Measurements from ENCODE around the gene JUNB. TPM values are rescaled to one million over a fixed set of nuclear protein-coding genes. Genes with fewer than 3 reads are reported as not detected.

JUNB gene
- total RNA-seq, 1 donor from 2014 or later = 101 TPM

GRCh38 chr19:12838886-12839756 is 47.8 kb downstream of the JUNB start:
- H3K27me3 Mint-ChIP-seq (ENCODE audit: low read depth, unreplicated experiment) = peaks cover 26% of the 10 kb centered on the region
- no peak for FAIRE-seq
- peak overlapping the region; percentile 73 for H3K4me2 ChIP-seq (ENCODE audit: low read length)

GRCh38 chr19:12840091-12841079 is 49.1 kb downstream of the JUNB start:
- Histone ChIP-seq H3K27ac (ENCODE audit: low read depth, low read length) (no peak overlapping the region), H3K4me2 (ENCODE audit: low read length) (peak overlapping the region; percentile 80), H3K27me3 (ENCODE audit: insufficient read depth, low read length) (peaks cover 40% of the 10 kb centered on the region), H2AFZ (ENCODE audit: low read depth, low read length) (peak overlapping the region; percentile 62), H3K9me3 (ENCODE audit: insufficient read depth, low read depth, low read length) (peaks cover 5% of the 10 kb centered on the region), H3K9ac (ENCODE audit: low read length) (no peak overlapping the region), H4K20me1 (ENCODE audit: insufficient read depth, low read length) (no peaks in the 10 kb centered on the region), H3K4me1 (ENCODE audit: insufficient read depth, low read length) (peaks cover 4% of the 10 kb centered on the region), H3K4me3 (ENCODE audit: insufficient read depth, low read depth, low read length) (peak overlapping the region; percentile 40), H3K79me2 (ENCODE audit: insufficient read depth, low read length) (no peaks in the 10 kb centered on the region), H3K36me3 (ENCODE audit: insufficient read depth, low read length) (no peaks in the 10 kb centered on the region)
- no peaks in the 10 kb centered on the region for H3K36me3 Mint-ChIP-seq (ENCODE audit: low read depth, unreplicated experiment)
- FAIRE-seq (no peak), DNase-seq (ENCODE audit: low read depth) (no peak)
- peak overlapping the region; percentile 28 for H3K27ac Mint-ChIP-seq (ENCODE audit: unreplicated experiment)
- H3K27me3 Mint-ChIP-seq (ENCODE audit: low read depth, unreplicated experiment) = peaks cover 18% of the 10 kb centered on the region
- H3K9me3 Mint-ChIP-seq (ENCODE audit: unreplicated experiment) = no peaks in the 10 kb centered on the region
- TF ChIP-seq CTCF (IDR thresholded peaks at IDR 0.05; ENCODE audit: insufficient read depth, low read depth, low read length) (no peak), EZH2 (IDR thresholded peaks at IDR 0.05; ENCODE audit: insufficient read depth, low read length) (no peak)
- peak overlapping the region; percentile 78 for H3K4me3 Mint-ChIP-seq (ENCODE audit: unreplicated experiment)
- no peaks in the 10 kb centered on the region for H3K4me1 Mint-ChIP-seq (ENCODE audit: low read depth, unreplicated experiment)

More at GRCh38 chr19:12838886-12839756, 47.8 kb downstream of the JUNB start:
- H2AFZ ChIP-seq (ENCODE audit: low read depth, low read length) = no peak overlapping the region
- H3K9me3 ChIP-seq (ENCODE audit: insufficient read depth, low read depth, low read length) = peaks cover 5% of the 10 kb centered on the region
- peak overlapping the region; percentile 82 for H3K4me3 Mint-ChIP-seq (ENCODE audit: unreplicated experiment)
- no peaks in the 10 kb centered on the region for H3K79me2 ChIP-seq (ENCODE audit: insufficient read depth, low read length)
- H3K4me1 ChIP-seq (ENCODE audit: insufficient read depth, low read length) = peaks cover 4% of the 10 kb centered on the region
- H3K4me3 ChIP-seq (ENCODE audit: insufficient read depth, low read depth, low read length) = no peak overlapping the region
- H3K36me3 ChIP-seq (ENCODE audit: insufficient read depth, low read length) = no peaks in the 10 kb centered on the region
- no peak overlapping the region for H3K9ac ChIP-seq (ENCODE audit: low read length)
- H4K20me1 ChIP-seq (ENCODE audit: insufficient read depth, low read length) = no peaks in the 10 kb centered on the region
- peaks cover 52% of the 10 kb centered on the region for H3K27me3 ChIP-seq (ENCODE audit: insufficient read depth, low read length)
- H3K9me3 Mint-ChIP-seq (ENCODE audit: unreplicated experiment) = peaks cover 3% of the 10 kb centered on the region
- H3K4me1 Mint-ChIP-seq (ENCODE audit: low read depth, unreplicated experiment) = no peaks in the 10 kb centered on the region
- H3K27ac Mint-ChIP-seq (ENCODE audit: unreplicated experiment) = no peak overlapping the region
- H3K27ac ChIP-seq (ENCODE audit: low read depth, low read length) = no peak overlapping the region
- TF ChIP-seq CTCF (IDR thresholded peaks at IDR 0.05; ENCODE audit: insufficient read depth, low read depth, low read length) = no peak
- peak; percentile 71 for TF ChIP-seq EZH2 (IDR thresholded peaks at IDR 0.05; ENCODE audit: insufficient read depth, low read length)
- no peak for DNase-seq (ENCODE audit: low read depth)
- no peaks in the 10 kb centered on the region for H3K36me3 Mint-ChIP-seq (ENCODE audit: low read depth, unreplicated experiment)

Data from astrocyte (in vitro differentiated cells and primary cell).